MCF 10A (cell line): Measurements from ENCODE around the gene CDK5RAP3. TPM values are rescaled to one million over a fixed set of nuclear protein-coding genes. Genes with fewer than 3 reads are reported as not detected.
A peak's percentile ranks its signal among the peaks of the same experiment; 100 is the strongest.

Experiments
- BruUV-seq: library from RNA; stranded (reverse); fragments of 400-500 nt; replicated peaks from 2 replicates; lab custom pipeline; 2021; lab: Mats Ljungman, UMichigan
- CTCF ChIA-PET: fragments of 300-600 bp; sonication (Branson Sonifier 250); formaldehyde crosslinking; extraction: SDS; loops from one replicate; lab custom pipeline; 2021; ENCODE audit warnings: antibody characterized with exemption, inconsistent platforms; lab: Yijun Ruan, JAX
- POLR2A ChIA-PET: fragments of 300-600, 350-650 bp; sonication (Branson Sonifier 250); formaldehyde crosslinking; extraction: SDS; loops from one replicate; lab custom pipeline; 2020; ENCODE audit warnings: antibody characterized with exemption, inconsistent platforms; lab: Yijun Ruan, JAX
- DNase-seq: peaks from one replicate; pipeline ENCODE4 v3.0.0-alpha.2; 2018; ENCODE audit not compliant: unreplicated experiment
- H3K27ac Mint-ChIP-seq: one replicate; pipeline ENCODE4 v1.8.0; 2022; ENCODE audit warnings: mild to moderate bottlenecking, low read depth, mixed read lengths; ENCODE audit not compliant: unreplicated experiment
- H3K27me3 Mint-ChIP-seq: one replicate; pipeline ENCODE4 v1.8.0; 2022; ENCODE audit warnings: mixed read lengths; ENCODE audit not compliant: insufficient read depth, unreplicated experiment
- H3K36me3 Mint-ChIP-seq: one replicate; pipeline ENCODE4 v1.8.0; 2022; ENCODE audit warnings: mild to moderate bottlenecking, moderate library complexity, mixed read lengths; ENCODE audit not compliant: insufficient read depth, unreplicated experiment
- H3K4me1 Mint-ChIP-seq: one replicate; pipeline ENCODE4 v1.8.0; 2022; ENCODE audit warnings: mixed read lengths; ENCODE audit not compliant: insufficient read depth, unreplicated experiment
- H3K4me3 Mint-ChIP-seq: one replicate; pipeline ENCODE4 v1.8.0; 2022; ENCODE audit warnings: mild to moderate bottlenecking, moderate library complexity, mixed read lengths; ENCODE audit not compliant: unreplicated experiment
- H3K9me3 Mint-ChIP-seq: one replicate; pipeline ENCODE4 v1.8.0; 2022; ENCODE audit warnings: mixed read lengths; ENCODE audit not compliant: unreplicated experiment
- intact Hi-C: fragments of 100-400 bp; cut with micrococcal nuclease; formaldehyde crosslinking; loops from 2 replicates; pipeline ENCODE4 v1.14.1; 2022
- total RNA-seq: library from RNA; stranded (reverse); gene quantifications from 2 replicates; pipeline ENCODE4 v1.2.3, GENCODE V29; 2022
- TF ChIP-seq, protein P1 (sequence below): fragments of 200-600 bp; IDR thresholded peaks from one replicate; pipeline ENCODE4 v1.8.0; 2022; ENCODE audit warnings: antibody characterized with exemption, mild to moderate bottlenecking; ENCODE audit not compliant: unreplicated experiment

Gene CDK5RAP3
- total RNA-seq, 1 experiment from 2014 or later = 132 TPM

DNA sequence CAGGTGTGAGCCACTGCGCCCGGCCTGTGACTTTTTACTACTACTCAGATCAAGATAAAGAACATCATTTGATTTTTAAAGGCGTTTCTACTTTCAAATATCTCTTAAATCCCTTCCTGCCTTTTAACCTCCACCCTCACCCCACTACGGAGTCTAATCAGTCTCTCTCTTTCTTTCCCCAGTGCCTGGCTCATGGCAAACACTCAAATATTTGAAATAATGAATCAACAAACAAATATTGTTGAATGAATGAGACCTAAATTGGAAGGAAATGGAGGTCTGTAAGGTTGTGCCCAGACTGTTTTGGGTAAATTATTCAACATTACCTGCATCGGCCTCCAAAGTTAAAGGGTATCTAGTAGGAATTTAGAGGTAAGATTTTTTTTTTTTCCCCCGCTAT, 52.0 kb downstream of the CDK5RAP3 start:
- POLR2A ChIA-PET = interaction anchor here (1.0 to 1.1 kb wide), 2 partner anchors 26 to 52 kb away, joined by 3 to 4 read pairs; partner anchors contain the start of gene CDK5RAP3
- Mint-ChIP-seq H3K4me1 (peaks cover 38% of the 10 kb centered on the region), H3K36me3 (peaks cover 10% of the 10 kb centered on the region), H3K27ac (no peak overlapping the region), H3K9me3 (no peaks in the 10 kb centered on the region), H3K27me3 (no peaks in the 10 kb centered on the region), H3K4me3 (peak overlapping the region; percentile 90)
- no TSS peak for BruUV-seq
- CTCF ChIA-PET = interaction anchor here (9.9 kb wide), 1 partner anchor 74 kb away, joined by 131 read pairs; no protein-coding TSS in a partner anchor
- no peak for DNase-seq
- intact Hi-C loops = loop anchor here (1.0 kb wide), 1 partner anchor 74 kb away; no protein-coding TSS in a partner anchor
- TF ChIP-seq, protein P1, sequence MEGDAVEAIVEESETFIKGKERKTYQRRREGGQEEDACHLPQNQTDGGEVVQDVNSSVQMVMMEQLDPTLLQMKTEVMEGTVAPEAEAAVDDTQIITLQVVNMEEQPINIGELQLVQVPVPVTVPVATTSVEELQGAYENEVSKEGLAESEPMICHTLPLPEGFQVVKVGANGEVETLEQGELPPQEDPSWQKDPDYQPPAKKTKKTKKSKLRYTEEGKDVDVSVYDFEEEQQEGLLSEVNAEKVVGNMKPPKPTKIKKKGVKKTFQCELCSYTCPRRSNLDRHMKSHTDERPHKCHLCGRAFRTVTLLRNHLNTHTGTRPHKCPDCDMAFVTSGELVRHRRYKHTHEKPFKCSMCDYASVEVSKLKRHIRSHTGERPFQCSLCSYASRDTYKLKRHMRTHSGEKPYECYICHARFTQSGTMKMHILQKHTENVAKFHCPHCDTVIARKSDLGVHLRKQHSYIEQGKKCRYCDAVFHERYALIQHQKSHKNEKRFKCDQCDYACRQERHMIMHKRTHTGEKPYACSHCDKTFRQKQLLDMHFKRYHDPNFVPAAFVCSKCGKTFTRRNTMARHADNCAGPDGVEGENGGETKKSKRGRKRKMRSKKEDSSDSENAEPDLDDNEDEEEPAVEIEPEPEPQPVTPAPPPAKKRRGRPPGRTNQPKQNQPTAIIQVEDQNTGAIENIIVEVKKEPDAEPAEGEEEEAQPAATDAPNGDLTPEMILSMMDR = no peak

DNA sequence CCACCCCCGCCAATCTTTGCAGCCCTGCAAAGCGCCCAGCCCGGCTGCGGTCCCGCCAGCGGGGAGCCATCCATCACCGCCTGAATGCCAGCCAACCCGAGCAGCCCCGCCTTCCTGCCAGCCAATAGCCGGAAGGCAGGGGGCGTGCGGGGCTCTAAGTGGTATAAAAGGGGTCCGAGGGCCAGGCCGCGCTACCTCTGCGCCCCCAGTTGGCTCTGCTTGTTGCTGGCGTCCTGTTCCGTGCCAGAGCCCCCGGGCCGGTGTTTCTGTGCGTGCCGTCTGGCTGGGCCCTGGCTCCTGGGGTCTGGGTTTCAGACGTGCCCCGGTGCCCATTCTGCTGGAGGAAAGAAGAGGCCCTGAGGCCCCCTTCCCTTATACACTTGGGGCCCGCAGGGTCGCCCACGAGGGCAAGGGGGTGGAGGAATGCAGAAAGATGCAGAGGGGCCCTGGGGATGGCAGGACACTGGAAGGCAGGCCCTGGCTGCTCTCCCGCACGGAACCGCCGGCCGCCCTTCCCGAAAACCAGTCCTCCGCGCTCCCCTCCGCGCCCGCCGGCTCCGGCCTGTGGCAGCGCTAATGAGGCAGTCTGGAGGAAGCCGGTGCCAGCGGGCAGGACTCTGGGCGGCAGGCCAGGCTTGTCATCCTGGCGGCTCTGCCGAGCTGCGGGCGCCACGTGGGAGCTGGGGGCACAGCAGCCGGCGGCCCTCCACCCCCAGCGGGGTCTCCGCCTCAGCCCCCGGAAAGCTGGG, 52.7 kb downstream of the CDK5RAP3 start:
- Mint-ChIP-seq H3K27me3 (no peaks in the 10 kb centered on the region), H3K4me3 (peak overlapping the region; percentile 90), H3K9me3 (no peaks in the 10 kb centered on the region), H3K27ac (peak overlapping the region; percentile 100), H3K4me1 (peaks cover 38% of the 10 kb centered on the region), H3K36me3 (peaks cover 10% of the 10 kb centered on the region)
- CTCF ChIA-PET = interaction anchor here (1.0 kb wide), 1 partner anchor 45 kb away, joined by 3 read pairs; no protein-coding TSS in a partner anchor
- TF ChIP-seq, protein P1 = peak; percentile 15
- intact Hi-C loops = loop anchor here (1.0 kb wide), 1 partner anchor 74 kb away; no protein-coding TSS in a partner anchor
- peak; percentile 91 for DNase-seq
- BruUV-seq = no TSS peak
- POLR2A ChIA-PET = interaction anchor here (0.6 to 1.1 kb wide), 10 partner anchors 26 to 181 kb away, joined by 3 to 20 read pairs (median 4); partner anchors contain the start of genes CBX1, CDK5RAP3 and NFE2L1

DNA sequence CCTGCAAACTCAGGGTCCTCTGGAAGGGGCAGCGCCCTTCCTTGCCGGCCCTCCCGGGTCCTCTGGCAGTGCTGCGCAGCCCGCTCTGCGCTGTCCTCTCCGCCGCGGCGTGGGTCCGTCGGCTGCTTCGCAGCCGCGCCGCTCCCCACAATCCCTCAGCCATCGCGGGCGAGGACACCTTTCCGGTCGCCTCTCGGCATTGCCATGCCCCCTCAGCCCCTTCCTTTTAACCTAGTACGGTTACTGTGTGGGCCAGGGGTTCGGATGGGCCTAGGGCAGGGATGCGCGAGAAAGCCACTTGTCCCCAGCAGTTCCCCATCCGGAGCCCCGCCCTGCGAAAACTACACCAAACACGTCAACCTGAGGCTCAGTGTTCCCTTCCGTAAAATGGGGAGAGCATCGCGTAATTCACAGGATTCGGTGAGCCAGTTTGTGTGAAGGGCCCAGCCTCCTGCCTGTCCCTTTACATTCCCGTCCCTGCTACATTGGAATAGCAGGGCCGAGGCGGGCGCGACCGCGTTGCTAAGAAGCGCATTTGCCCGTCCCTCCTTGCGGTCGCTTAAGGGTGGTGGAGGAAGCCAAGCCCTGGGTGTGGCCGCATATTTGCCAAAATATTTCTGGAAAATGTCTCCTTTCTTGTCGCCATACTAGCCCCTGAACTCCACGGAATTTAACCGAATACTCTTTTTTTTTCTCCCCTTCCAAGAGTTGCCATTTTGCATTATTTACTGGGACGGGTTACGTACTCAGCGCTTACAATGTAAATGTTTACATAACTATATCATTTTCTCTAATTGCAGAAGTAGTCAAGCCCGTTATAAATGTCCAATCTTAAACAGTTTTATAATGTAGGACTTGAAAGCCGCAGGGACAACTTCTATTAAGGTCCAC, 53.5 kb downstream of the CDK5RAP3 start:
- Mint-ChIP-seq H3K9me3 (no peaks in the 10 kb centered on the region), H3K27ac (peak overlapping the region; percentile 100), H3K4me1 (peaks cover 38% of the 10 kb centered on the region), H3K36me3 (peaks cover 10% of the 10 kb centered on the region), H3K4me3 (peak overlapping the region; percentile 90), H3K27me3 (no peaks in the 10 kb centered on the region)
- TSS peak; percentile 88 for BruUV-seq
- intact Hi-C loops = loop anchor here (1.0 kb wide), 2 partner anchors 107 to 594 kb away; no protein-coding TSS in a partner anchor
- TF ChIP-seq, protein P1 = no peak
- peak; percentile 79 for DNase-seq
- CTCF ChIA-PET = interaction anchor here (0.6 to 7.1 kb wide), 15 partner anchors 20 to 1266 kb away, joined by 3 to 202 read pairs (median 7); partner anchors contain the start of gene SNX11
- POLR2A ChIA-PET = interaction anchor here (0.6 to 5.0 kb wide), 29 partner anchors 22 to 647 kb away, joined by 3 to 220 read pairs (median 4); partner anchors contain the start of genes CBX1, CDK5RAP3, NFE2L1 and PNPO
